RWPE1 (cell line): ENCODE data around the gene IER5.

Experiments used
- CTCF ChIA-PET: fragments of 350-600 bp; sonication (Branson Sonifier 250); formaldehyde crosslinking; extraction: SDS; loops from one replicate; lab custom pipeline; 2021; lab: Yijun Ruan, JAX
- POLR2A ChIA-PET: fragments of 400-600 bp; formaldehyde crosslinking; extraction: SDS; loops from one replicate; lab custom pipeline; 2020; ENCODE audit warnings: antibody characterized with exemption; ENCODE audit not compliant: low non-redundant PET; lab: Yijun Ruan, JAX
- DNase-seq: peaks from one replicate; pipeline ENCODE4 v3.0.0; 2012; ENCODE audit warnings: low spot score
- H3K27ac ChIP-seq: fragments of 450-650 bp; 2 replicates; pipeline ENCODE4 v1.5.1; 2017
- CTCF ChIP-seq: fragments of 450-650 bp; conservative IDR thresholded peaks from 2 replicates; pipeline ENCODE4 v1.5.1; 2017; ENCODE audit warnings: low read depth, mild to moderate bottlenecking

IER5 gene

GRCh38 chr1:181104042-181104789 is 15.7 kb downstream of the IER5 start:
- H3K27ac ChIP-seq, result peak overlapping the region; percentile 91
- no peak for DNase-seq
- ChIA-PET CTCF (interaction anchor here (0.6 to 8.1 kb wide), 10 partner anchors 11 to 260 kb away, joined by 3 to 63 read pairs (median 4); no protein-coding TSS in a partner anchor), POLR2A (interaction anchor here (0.6 to 2.1 kb wide), 7 partner anchors 8 to 38 kb away, joined by 3 to 14 read pairs (median 6); partner anchors contain the start of gene IER5)
- TF ChIP-seq CTCF, result no peak

DNA sequence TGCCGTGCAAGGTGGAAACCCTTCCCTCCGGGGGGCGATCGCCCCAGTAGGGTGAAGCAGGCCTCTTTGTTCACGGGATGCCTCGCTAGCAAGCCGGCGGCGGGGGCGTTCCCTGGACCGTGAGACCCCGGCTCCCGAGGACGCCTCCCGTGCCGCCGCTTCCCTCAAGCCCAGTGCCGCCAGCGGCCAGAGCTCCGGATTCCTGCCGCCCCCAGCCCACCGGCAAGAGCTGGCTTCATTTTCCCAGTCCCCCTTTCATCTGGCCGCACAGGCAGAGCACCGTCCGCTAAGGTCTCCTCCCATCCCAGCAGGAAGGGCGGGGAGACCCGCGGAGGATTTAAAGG is 16.3 kb downstream of the IER5 start:
- ChIA-PET CTCF (interaction anchor here (0.6 to 8.1 kb wide), 11 partner anchors 12 to 259 kb away, joined by 3 to 63 read pairs (median 4); no protein-coding TSS in a partner anchor), POLR2A (interaction anchor here (0.6 to 2.1 kb wide), 7 partner anchors 8 to 38 kb away, joined by 3 to 14 read pairs (median 6); partner anchors contain the start of gene IER5)
- peak overlapping the region; percentile 91 for H3K27ac ChIP-seq
- no peak; the same call in 1 of the 2 replicates for TF ChIP-seq CTCF
- DNase-seq, result no peak

DNA sequence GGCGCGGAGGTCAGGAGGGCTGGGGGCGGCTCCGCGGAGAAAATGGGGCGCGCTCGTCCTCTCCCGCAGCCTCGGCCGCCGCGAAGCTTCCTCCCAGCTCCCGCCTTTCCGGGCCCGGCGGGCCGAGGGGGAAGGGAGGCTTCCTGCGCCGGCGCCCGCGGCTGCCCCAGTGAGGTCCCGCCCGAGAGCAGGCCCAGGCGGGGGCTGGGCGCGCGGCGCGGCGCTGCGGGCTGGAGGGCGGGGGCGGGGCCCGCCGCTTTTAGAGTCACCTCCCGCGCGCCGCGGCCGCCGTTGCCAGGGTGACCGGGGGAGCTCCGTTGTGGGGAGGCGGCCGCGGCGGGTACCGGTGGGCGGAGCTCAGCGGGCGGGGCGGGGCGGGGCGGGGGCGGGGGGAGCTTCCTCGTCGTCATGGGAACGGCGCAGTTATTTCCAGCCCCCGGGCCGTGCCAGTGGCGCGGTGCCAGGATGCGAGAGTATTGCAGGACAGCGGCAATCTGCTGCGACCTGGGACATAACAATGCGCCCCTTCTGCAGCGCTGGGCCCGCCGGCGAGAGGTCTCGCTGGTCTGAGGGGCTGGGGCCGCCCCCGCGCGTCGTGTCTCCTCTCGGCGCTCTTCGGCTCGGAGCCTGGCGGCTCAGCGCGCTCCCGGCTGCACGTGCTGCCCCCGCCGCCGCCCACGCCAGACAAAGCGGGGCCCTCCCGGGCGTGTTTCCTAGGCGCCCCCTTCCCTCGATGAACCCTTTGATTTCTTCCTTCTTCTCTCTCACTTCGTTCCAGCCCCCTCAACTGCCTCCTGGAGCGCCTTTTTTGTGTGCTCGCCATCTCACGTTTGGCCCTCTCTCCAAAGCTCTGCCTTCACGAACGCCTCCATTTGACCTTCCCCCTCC is 16.9 kb downstream of the IER5 start:
- peak overlapping the region; percentile 91 for H3K27ac ChIP-seq
- ChIA-PET CTCF (interaction anchor here (0.6 to 8.1 kb wide), 13 partner anchors 9 to 1678 kb away, joined by 3 to 63 read pairs (median 4); no protein-coding TSS in a partner anchor), POLR2A (interaction anchor here (0.5 to 2.1 kb wide), 8 partner anchors 9 to 70 kb away, joined by 3 to 14 read pairs (median 5); partner anchors contain the start of gene IER5)
- DNase-seq, result peak; percentile 96
- no peak for TF ChIP-seq CTCF

- peak overlapping the region; percentile 91 for H3K27ac ChIP-seq
- POLR2A ChIA-PET, result no interaction called here
- no peak for DNase-seq
- no peak for TF ChIP-seq CTCF
- CTCF ChIA-PET, result interaction anchor here (0.6 to 8.1 kb wide), 3 partner anchors 8 to 1677 kb away, joined by 3 to 63 read pairs (median 5); no protein-coding TSS in a partner anchor
Measured at GRCh38 chr1:181106022-181106312, 17.5 kb downstream of the IER5 start.

DNA sequence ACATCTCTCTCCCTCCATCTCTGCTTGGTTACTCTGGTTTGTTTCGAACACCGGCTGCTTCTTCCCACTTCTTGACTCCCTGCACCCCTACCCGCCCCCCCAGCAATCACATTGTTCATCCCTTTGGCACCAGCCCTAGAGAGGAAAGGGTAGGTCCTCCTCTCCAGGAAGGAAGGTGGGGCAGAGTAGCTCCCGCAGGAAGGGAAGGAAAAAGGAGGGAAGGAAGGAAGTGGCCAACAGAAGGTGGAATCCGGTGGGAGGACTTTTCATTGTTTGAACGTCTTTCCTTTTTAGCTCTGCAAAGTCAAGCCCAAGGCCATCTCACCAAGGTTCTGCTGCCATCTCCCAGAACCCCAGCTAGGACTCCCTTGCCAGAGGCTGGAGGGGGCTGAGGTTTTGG is 18.0 kb downstream of the IER5 start:
- H3K27ac ChIP-seq, result peak overlapping the region; percentile 32; the same call in 1 of the 2 replicates
- DNase-seq, result no peak
- CTCF ChIA-PET, result interaction anchor here (0.6 to 0.7 kb wide), 2 partner anchors 8 to 1677 kb away, joined by 3 to 5 read pairs; no protein-coding TSS in a partner anchor

More for the DNA sequence above, 18.0 kb downstream of the IER5 start:
- POLR2A ChIA-PET, result no interaction called here
- no peak for TF ChIP-seq CTCF
